ENCODE results near the gene GRIK1.

- TF ChIP-seq CTCF (conservative IDR thresholded peaks at IDR 0.05 in 1 of 2, IDR thresholded peaks at IDR 0.05 in 1 of 2; ENCODE audit: extremely low read depth in 1 of 2, insufficient read depth in 1 of 2, low read depth in 1 of 2, low read length in 2 of 2) = no peak
- TF ChIP-seq EZH2 (IDR thresholded peaks at IDR 0.05; ENCODE audit: borderline replicate concordance, low read length) = no peak
Observed at GRCh38 chr21:29798840-29799239, 141.0 kb downstream of the GRIK1 start.
